HAP-1 (cell line): Measurements from ENCODE around the gene FILIP1L.

ENCODE experiments used
- DNase-seq, 2 experiments: peaks; one replicate each; pipeline ENCODE4 v3.0.0-alpha.2; 2016 to 2020; ENCODE audit warnings: low spot score in 2 of 2
- H3K27me3 ChIP-seq: fragments of 250-450 bp; sonication (Bioruptor Pico); 2 replicates; pipeline ENCODE4 v1.5.1; 2020; ENCODE audit warnings: low read depth, mild to moderate bottlenecking, moderate library complexity
- H3K36me3 ChIP-seq: fragments of 250-450 bp; sonication (Bioruptor Pico); replicated peaks from 2 replicates; pipeline ENCODE4 v1.5.1; 2020; ENCODE audit warnings: mild to moderate bottlenecking
- H3K4me1 ChIP-seq: fragments of 250-450 bp; sonication (Bioruptor Pico); 2 replicates; pipeline ENCODE4 v1.5.1; 2020; ENCODE audit warnings: mild to moderate bottlenecking
- H3K4me3 ChIP-seq: fragments of 250-450 bp; sonication (Bioruptor Pico); 2 replicates; pipeline ENCODE4 v1.5.1; 2020; ENCODE audit warnings: mild to moderate bottlenecking, moderate library complexity
- H3K9me3 ChIP-seq: fragments of 250-450 bp; sonication (Bioruptor Pico); 2 replicates; pipeline ENCODE4 v1.5.1; 2020; ENCODE audit warnings: mild to moderate bottlenecking, moderate library complexity
- in situ Hi-C: fragments of 300-500 bp; cut with MboI; formaldehyde crosslinking; loops from 3 replicates; pipeline ENCODE4 v1.14.3; 2020; ENCODE audit warnings: low sequenced_read_pairs, inconsistent platforms, mixed read lengths

FILIP1L gene

GRCh38 chr3:99909714-99910495, 204.4 kb downstream of the FILIP1L start:
- no peak overlapping the region for H3K4me3 ChIP-seq
- in situ Hi-C loops, result no loop called here

DNA sequence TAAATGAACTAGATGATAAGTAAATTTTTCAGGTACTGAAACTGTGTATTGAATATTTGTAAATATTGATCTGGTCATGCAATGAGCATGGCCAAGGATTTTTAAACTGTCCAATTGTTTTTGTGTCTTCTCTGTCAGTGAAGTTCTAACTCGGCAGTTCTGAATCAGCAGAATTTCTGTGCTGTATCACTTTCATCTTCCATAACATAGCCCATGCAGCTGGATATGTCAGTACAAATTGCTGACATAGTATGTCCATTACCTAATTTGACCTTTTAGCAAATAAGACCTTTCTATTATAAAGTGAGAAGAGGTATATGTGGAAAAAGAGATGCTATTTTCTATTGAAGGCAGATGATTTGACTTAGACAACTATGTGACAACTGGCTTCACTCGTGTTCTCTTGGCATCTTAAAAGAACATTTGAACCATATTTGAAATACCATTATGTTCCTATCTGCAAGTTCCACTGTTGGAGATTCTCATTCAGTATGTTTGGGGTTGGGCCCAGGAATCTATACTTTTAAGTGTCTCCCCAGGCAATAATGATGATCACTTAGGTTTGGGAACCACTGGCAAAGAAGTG, 206.2 kb downstream of the FILIP1L start:
- Histone ChIP-seq H3K27me3 (no peaks in the 10 kb centered on the region), H3K4me3 (no peak overlapping the region), H3K9me3 (no peaks in the 10 kb centered on the region), H3K36me3 (no peaks in the 10 kb centered on the region), H3K4me1 (no peaks in the 10 kb centered on the region)
- in situ Hi-C loops, result no loop called here
- DNase-seq, result no peak

More at GRCh38 chr3:99909714-99910495, 204.4 kb downstream of the FILIP1L start:
- Histone ChIP-seq H3K4me1 (peaks cover 7% of the 10 kb centered on the region), H3K9me3 (no peaks in the 10 kb centered on the region), H3K36me3 (no peaks in the 10 kb centered on the region), H3K27me3 (no peaks in the 10 kb centered on the region)
- no peak for DNase-seq

GRCh38 chr3:99903869-99904268, 210.4 kb downstream of the FILIP1L start:
- no peak for DNase-seq
- no peak overlapping the region for H3K4me3 ChIP-seq
- no peaks in the 10 kb centered on the region for H3K27me3 ChIP-seq
- peaks cover 8% of the 10 kb centered on the region for H3K4me1 ChIP-seq
- in situ Hi-C loops, result no loop called here
- no peaks in the 10 kb centered on the region for H3K9me3 ChIP-seq
- H3K36me3 ChIP-seq, result no peaks in the 10 kb centered on the region; the same call in 1 of the 2 replicates

DNA sequence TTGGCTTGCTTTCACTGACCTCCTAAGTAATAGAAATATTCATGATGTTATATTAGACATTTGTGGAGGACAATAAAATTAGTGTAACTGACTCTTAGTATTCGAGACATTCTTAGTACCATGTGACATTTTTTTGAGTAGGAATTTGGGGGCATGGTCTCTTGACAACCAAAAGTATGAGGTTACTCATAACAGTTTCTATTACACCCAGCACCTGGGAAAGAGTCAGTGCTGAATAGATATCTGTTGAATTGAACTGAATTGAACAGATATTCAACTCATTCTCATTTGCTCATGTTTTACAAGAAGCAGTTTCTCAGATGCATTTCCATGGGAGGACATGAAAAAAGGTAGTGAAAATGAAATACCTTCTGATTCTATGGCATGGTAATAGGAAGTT, 212.2 kb downstream of the FILIP1L start:
- Histone ChIP-seq H3K36me3 (no peaks in the 10 kb centered on the region; the same call in 1 of the 2 replicates), H3K4me1 (peaks cover 8% of the 10 kb centered on the region), H3K27me3 (no peaks in the 10 kb centered on the region), H3K9me3 (no peaks in the 10 kb centered on the region), H3K4me3 (no peak overlapping the region)
- in situ Hi-C loops, result no loop called here
- DNase-seq, result no peak

DNA sequence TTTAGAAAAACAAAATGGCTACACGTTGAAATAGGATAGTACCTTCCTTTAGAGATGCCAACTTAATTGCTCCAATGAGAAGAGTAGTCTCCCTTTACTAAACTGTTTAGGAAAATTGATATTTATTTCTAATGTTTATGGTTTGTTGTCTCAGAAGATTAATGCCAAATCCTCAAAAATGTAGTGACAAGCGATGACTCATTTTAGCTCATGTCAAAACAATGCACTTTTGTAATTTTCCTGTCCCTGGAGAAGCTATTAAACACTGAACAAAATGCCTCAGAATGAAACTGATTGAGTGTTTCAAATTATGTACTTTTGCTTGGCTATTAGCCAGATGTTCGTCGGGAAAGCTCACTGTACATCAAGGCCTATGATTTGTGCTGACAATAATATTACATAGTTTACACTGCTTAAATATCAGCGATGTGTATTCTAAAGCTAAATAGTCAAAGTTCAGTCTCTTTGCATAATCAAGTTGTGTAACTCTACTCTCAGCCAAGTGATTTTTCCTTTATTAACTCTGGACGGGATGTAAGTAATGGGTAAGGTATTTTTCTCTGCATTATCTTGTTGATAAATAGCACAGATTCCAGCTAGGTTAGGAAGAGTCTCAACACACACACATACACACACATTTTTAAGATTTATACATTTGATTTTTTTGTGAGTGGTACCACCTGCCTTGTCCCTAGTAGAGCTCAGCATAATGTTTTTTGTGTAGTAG, 212.9 kb downstream of the FILIP1L start:
- Histone ChIP-seq H3K9me3 (no peaks in the 10 kb centered on the region), H3K27me3 (no peaks in the 10 kb centered on the region), H3K4me1 (peaks cover 13% of the 10 kb centered on the region), H3K36me3 (no peaks in the 10 kb centered on the region; the same call in 1 of the 2 replicates), H3K4me3 (no peak overlapping the region)
- DNase-seq, result peak in 1 of 2 experiments; percentile 34
- in situ Hi-C loops, result no loop called here

DNA sequence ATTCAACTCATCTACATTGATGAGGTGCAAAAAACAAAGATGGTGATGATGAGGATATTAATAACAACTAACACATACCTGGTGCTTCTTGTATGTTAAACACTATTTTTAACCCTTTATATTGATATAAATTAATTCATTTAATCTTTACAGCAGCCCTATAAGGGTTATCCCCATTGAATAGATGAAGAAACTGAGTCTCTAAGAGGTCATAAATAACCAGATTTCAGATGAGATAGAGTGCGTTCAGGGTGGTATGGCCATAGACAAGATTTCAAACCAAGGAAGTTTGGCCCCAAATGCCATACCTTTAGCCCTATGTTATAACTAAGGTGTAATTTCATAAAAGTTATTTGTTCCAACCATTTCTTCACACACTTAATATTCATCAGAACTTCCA, 214.1 kb downstream of the FILIP1L start:
- Histone ChIP-seq H3K4me1 (peaks cover 18% of the 10 kb centered on the region), H3K9me3 (no peaks in the 10 kb centered on the region), H3K4me3 (no peak overlapping the region), H3K36me3 (no peaks in the 10 kb centered on the region; the same call in 1 of the 2 replicates), H3K27me3 (no peaks in the 10 kb centered on the region)
- DNase-seq, result no peak
- in situ Hi-C loops, result no loop called here

DNA sequence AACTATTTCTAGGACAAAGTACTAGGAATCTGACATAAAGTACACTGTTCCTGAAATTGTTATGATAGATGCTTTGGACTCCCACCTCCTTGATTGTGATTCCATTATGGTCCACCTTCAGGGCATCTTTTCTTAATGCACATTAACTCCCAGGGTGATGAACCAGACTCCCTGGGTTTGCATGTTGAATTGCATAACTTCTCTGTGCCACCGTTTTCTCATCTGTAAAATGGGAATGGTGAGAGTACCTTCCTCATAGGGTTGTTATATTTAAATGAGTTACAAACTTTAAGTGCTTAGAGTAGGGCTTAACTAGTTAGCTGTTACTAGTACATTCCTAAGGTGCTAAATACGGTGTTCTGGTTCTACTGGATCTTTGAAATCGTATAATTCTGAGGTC, 214.7 kb downstream of the FILIP1L start:
- Histone ChIP-seq H3K4me1 (peaks cover 18% of the 10 kb centered on the region), H3K27me3 (no peaks in the 10 kb centered on the region), H3K4me3 (no peak overlapping the region), H3K36me3 (no peaks in the 10 kb centered on the region; the same call in 1 of the 2 replicates), H3K9me3 (no peaks in the 10 kb centered on the region)
- no peak for DNase-seq
- in situ Hi-C loops, result no loop called here

- Histone ChIP-seq H3K27me3 (no peaks in the 10 kb centered on the region), H3K9me3 (no peaks in the 10 kb centered on the region), H3K36me3 (no peaks in the 10 kb centered on the region), H3K4me1 (peaks cover 14% of the 10 kb centered on the region), H3K4me3 (no peak overlapping the region)
- in situ Hi-C loops, result no loop called here
- peak; percentile 18 to 64 for DNase-seq
Observed at GRCh38 chr3:99896482-99896881, 217.8 kb downstream of the FILIP1L start.

DNA sequence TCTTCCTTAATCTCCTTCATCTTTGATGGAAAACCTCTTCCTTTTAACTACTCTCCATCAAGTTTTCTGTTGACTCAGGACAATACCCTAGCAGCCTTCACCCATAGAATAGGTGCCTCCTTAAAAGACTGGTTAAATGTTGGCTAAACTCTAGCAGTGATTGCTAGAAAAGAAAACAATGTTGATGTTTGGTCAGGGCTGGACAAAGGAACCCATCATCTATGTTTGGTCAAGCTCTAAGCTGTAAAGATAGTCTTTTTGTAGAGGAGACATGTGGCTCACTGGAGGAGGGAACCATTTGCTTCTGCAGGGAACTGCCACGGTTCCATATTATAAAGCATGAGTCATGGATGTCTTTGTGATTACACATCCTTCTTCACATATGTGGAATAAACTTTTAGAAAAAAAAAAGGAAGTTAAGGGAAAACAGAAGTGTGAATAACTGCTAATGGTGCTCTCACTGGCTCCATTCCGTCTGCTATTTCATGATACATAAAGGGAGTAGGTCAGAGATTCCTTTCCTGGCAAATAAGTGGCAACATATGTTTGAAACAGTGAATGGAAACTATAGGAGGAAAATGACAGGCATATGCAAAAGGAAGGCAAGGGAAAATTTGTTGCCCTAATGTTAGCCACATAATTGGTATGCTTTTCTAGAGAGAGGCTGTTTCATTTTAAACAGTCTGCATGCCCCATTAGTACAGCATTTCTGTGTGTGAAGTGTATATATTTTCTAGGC, 218.4 kb downstream of the FILIP1L start:
- Histone ChIP-seq H3K36me3 (no peaks in the 10 kb centered on the region), H3K27me3 (no peaks in the 10 kb centered on the region), H3K4me1 (peaks cover 9% of the 10 kb centered on the region), H3K9me3 (no peaks in the 10 kb centered on the region), H3K4me3 (no peak overlapping the region)
- DNase-seq, result no peak
- in situ Hi-C loops, result no loop called here

GRCh38 chr3:99895131-99895696, 219.1 kb downstream of the FILIP1L start:
- Histone ChIP-seq H3K36me3 (no peaks in the 10 kb centered on the region), H3K4me1 (peaks cover 9% of the 10 kb centered on the region), H3K4me3 (no peak overlapping the region), H3K9me3 (no peaks in the 10 kb centered on the region), H3K27me3 (no peaks in the 10 kb centered on the region)
- DNase-seq, result no peak
- in situ Hi-C loops, result no loop called here

GRCh38 chr3:99892332-99892731, 222.0 kb downstream of the FILIP1L start:
- DNase-seq, result no peak
- H3K4me3 ChIP-seq, result no peak overlapping the region
- no peaks in the 10 kb centered on the region for H3K36me3 ChIP-seq
- in situ Hi-C loops, result no loop called here
- H3K4me1 ChIP-seq, result peaks cover 9% of the 10 kb centered on the region
- H3K27me3 ChIP-seq, result no peaks in the 10 kb centered on the region
- H3K9me3 ChIP-seq, result no peaks in the 10 kb centered on the region

DNA sequence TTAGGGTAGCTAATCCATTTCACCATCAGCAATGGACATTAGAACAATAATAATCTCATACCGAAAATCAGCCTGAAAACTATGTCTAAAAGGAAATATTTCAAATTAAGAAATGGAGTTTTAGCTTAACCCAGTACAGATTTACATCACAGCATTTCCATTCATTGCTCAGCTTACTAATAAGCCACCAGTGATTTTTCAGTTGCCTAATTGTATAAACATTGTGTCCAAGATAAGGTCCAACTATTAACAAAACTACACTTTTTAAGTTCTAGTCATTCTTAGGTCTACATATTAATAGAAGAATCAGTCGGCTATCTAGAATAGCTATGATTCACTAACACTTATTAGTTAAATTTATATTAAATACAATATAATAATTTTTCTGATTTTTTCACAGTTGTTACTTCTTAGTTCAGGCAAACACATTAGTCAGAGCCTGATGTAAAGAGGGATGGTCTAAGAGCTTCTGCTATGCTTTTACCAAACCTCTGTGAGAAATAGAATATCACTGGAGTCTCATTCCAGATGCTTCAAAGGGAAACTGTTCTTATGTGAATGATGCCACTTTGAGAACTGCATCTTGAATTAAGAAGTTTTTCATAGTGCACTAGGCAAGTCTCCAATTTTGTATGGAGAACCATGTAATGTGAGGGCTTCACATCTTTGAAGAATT, 222.6 kb downstream of the FILIP1L start:
- in situ Hi-C loops, result no loop called here
- no peaks in the 10 kb centered on the region for H3K9me3 ChIP-seq
- H3K4me3 ChIP-seq, result no peak overlapping the region
- no peak for DNase-seq
- H3K36me3 ChIP-seq, result no peaks in the 10 kb centered on the region
- peaks cover 9% of the 10 kb centered on the region for H3K4me1 ChIP-seq
- no peaks in the 10 kb centered on the region for H3K27me3 ChIP-seq

DNA sequence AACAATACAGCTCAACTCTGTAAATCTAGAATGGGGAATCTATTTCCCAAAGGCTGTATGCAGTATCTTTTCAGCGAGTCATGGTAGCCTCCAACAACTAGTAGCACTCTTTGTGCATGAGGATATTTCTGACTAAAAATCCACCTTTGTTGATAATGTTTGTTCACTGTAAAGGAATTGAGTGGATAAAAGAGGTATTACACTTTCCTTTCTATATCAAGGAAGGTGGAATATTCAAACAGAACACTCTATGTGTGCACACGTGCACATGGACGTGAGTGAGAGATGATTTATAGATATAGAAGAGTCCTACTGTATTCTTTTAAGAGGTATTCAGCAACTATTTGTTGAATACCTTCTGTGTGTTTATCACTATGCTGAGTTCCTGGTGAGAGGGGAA, 228.4 kb downstream of the FILIP1L start:
- DNase-seq, result no peak
- Histone ChIP-seq H3K4me1 (no peaks in the 10 kb centered on the region; the same call in none of the 2 replicates), H3K4me3 (no peak overlapping the region), H3K9me3 (no peaks in the 10 kb centered on the region), H3K27me3 (no peaks in the 10 kb centered on the region), H3K36me3 (no peaks in the 10 kb centered on the region)
- in situ Hi-C loops, result no loop called here
